GM12864 (cell line): ENCODE results near the gene RALGAPA2.

ENCODE experiments used
- DNase-seq: peaks from one replicate; pipeline ENCODE4 v3.0.0-alpha.2; 2011; ENCODE audit warnings: low read depth
- H3K4me3 ChIP-seq: 2 replicates; pipeline ENCODE4 v1.5.1; 2011; ENCODE audit warnings: mild to moderate bottlenecking, low read depth, low read length, control low read depth
- TF ChIP-seq, protein P1 (sequence below): IDR thresholded peaks from 2 replicates; pipeline ENCODE4 v1.5.1; 2011; ENCODE audit warnings: low read depth, mild to moderate bottlenecking, moderate library complexity, low read length, control low read depth, inconsistent platforms; ENCODE audit errors: missing control alignments

Gene RALGAPA2

DNA sequence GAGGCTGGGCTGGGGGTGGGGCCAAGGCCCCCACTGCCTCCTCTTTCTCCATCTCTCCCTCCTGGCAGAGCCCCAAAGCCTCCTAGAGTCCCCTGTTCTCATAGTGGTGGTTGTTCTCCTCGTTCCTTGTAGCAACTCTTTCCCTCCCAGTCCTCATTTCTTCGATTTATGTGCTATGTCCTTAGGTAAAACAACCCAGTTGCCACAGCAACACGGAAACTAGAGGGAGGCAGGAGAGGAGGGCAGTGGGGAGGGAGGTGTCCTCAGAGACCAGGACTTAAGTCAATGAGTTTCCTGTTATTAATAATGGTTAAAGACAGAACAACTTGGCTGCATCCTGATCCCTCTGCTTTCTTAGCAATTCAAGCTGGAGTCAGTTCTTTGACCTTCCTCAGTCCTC lies 183.6 kb downstream of the RALGAPA2 start:
- DNase-seq = no peak

GRCh38 chr20:20527661-20528060 lies 184.8 kb downstream of the RALGAPA2 start:
- no peak for DNase-seq
- TF ChIP-seq, protein P1, sequence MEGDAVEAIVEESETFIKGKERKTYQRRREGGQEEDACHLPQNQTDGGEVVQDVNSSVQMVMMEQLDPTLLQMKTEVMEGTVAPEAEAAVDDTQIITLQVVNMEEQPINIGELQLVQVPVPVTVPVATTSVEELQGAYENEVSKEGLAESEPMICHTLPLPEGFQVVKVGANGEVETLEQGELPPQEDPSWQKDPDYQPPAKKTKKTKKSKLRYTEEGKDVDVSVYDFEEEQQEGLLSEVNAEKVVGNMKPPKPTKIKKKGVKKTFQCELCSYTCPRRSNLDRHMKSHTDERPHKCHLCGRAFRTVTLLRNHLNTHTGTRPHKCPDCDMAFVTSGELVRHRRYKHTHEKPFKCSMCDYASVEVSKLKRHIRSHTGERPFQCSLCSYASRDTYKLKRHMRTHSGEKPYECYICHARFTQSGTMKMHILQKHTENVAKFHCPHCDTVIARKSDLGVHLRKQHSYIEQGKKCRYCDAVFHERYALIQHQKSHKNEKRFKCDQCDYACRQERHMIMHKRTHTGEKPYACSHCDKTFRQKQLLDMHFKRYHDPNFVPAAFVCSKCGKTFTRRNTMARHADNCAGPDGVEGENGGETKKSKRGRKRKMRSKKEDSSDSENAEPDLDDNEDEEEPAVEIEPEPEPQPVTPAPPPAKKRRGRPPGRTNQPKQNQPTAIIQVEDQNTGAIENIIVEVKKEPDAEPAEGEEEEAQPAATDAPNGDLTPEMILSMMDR = no peak
- H3K4me3 ChIP-seq = no peak overlapping the region

More for the DNA sequence above, 183.6 kb downstream of the RALGAPA2 start:
- H3K4me3 ChIP-seq = no peak overlapping the region
- TF ChIP-seq, protein P1 = no peak

- TF ChIP-seq, protein P1 = no peak
- H3K4me3 ChIP-seq = no peak overlapping the region
- DNase-seq = no peak
These were observed 186.7 kb downstream of the RALGAPA2 start for GRCh38 chr20:20525756-20526155.

DNA sequence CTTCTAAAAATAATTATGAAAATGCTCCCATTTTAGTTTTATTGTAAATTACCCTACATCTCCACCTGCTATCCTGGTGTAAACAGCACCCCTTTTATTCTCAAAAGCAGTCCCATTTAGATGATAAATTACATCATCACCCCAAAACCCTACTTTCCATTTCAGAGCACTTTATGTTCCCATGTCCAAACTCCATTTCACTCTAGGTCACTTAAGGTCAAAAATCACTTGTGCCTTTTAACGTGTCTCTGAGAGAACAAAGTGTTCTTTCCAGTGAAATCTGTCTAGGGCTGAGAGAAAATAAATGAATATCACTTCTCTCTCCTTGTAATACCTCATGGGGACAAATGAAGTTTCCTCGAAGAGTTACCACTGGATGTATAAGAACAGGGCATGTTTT lies 187.2 kb downstream of the RALGAPA2 start:
- no peak for DNase-seq
- TF ChIP-seq, protein P1 = no peak
- H3K4me3 ChIP-seq = no peak overlapping the region

DNA sequence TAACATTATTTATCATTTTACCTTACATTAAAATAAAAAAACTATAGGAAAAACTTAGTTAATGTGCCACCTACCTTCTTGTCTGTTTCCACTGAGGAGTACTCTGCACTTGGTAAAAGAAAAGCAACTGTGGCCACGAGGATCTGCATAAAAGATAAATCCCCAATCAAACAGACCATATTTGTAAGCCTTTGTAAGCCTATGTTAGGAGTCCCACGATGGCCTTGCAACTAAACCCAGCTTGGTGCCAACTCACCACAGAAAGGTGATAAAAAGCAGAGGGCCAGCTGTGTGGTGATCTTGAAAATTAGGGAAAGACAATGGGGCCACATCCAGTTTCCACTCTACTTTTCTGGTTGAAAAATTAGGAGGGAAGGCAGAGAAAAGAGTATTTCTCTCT lies 187.7 kb downstream of the RALGAPA2 start:
- TF ChIP-seq, protein P1 = no peak

DNA sequence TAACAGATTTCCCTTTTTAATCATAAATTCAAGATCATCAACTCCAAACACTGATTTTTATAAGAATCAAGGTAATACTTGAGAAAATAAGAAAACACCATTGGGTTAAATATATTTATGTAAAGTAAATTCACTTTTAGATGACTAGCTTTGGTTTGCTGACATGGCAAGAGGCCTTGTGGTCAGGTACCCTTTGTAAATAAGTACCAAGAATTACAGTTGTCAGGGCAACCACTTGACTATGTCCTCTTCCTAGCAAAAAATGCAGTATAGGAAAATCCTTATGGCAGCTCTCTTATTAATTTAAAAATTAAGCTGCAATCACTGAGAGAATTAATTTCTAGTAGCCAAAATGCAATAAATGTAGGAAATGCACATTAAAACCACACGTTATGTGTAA lies 190.7 kb downstream of the RALGAPA2 start:
- no peak for DNase-seq
- TF ChIP-seq, protein P1 = no peak
- H3K4me3 ChIP-seq = no peak overlapping the region

More for the DNA sequence above, 187.7 kb downstream of the RALGAPA2 start:
- no peak for DNase-seq
- no peak overlapping the region for H3K4me3 ChIP-seq

DNA sequence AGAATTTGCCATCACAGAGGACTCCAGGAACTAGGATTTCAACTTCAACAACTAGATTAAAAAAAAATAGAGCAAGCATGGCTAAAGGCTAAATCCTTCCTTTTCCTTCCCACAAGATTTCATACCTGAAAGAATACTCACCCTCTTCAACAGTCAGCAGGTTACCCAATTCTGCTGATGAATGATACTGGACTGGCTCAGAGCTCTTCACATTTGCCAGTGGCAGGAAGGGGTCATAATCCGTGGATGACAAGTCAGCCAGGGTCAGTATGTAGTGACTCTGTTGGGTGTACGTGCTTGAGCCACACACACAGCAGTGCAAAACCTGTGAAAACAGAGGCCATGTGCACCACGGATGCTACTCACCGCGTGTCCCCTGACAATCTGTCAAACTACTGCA lies 191.7 kb downstream of the RALGAPA2 start:
- DNase-seq = no peak

More for the DNA sequence above, 191.7 kb downstream of the RALGAPA2 start:
- no peak overlapping the region for H3K4me3 ChIP-seq
- TF ChIP-seq, protein P1 = no peak
